ENCODE results near the gene B3GALNT2. TPM values are rescaled to one million over a fixed set of nuclear protein-coding genes. Genes with fewer than 3 reads are reported as not detected.

Gene B3GALNT2
- total RNA-seq, 1 donor = 34.7 TPM

DNA sequence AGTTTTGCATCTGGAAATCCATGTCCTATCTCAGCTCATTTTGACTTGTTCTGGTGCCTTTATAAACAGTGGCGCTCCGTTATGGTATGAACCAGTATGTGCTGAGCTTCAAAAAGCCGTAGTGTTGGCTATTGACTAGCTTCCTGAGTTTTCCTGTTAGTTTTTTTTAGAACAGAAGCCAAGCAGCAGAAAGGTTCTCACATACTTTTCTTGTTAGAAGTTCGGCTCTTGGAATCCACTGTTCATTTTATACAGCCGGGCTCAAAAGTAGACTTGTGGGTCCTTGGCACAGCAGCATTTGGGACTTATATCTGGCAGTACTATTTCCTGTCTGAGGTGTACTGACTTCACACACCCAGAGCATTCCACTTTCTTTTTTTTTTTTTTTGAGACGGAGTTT lies 73.3 kb downstream of the B3GALNT2 start:
- Histone ChIP-seq H3K4me3 (ENCODE audit: insufficient read depth, low read length) (no peak overlapping the region), H3K4me2 (ENCODE audit: insufficient read depth, low read length) (no peak overlapping the region), H2AFZ (ENCODE audit: low read length) (no peak overlapping the region), H3K79me2 (ENCODE audit: insufficient read depth, low read length) (peaks cover 9% of the 10 kb centered on the region), H4K20me1 (ENCODE audit: insufficient read depth, low read length) (peaks cover 4% of the 10 kb centered on the region), H3K27ac (ENCODE audit: low read depth, low read length) (no peak overlapping the region), H3K4me1 (ENCODE audit: insufficient read depth, low read length) (no peaks in the 10 kb centered on the region), H3K36me3 (ENCODE audit: insufficient read depth, low read length) (peaks cover 21% of the 10 kb centered on the region), H3K9me3 (ENCODE audit: low read depth, low read length) (no peaks in the 10 kb centered on the region), H3K27me3 (ENCODE audit: insufficient read depth, low read length) (no peaks in the 10 kb centered on the region)
- DNase-seq (ENCODE audit: insufficient read length, low spot score, missing footprints) = no peak
- no peak for TF ChIP-seq CTCF (IDR thresholded peaks at IDR 0.05; ENCODE audit: extremely low read depth, low read depth, low read length)

- H3K27me3 ChIP-seq (ENCODE audit: insufficient read depth, low read length) = no peaks in the 10 kb centered on the region
- peaks cover 11% of the 10 kb centered on the region for H3K36me3 ChIP-seq (ENCODE audit: insufficient read depth, low read length)
- H3K4me3 ChIP-seq (ENCODE audit: insufficient read depth, low read length) = no peak overlapping the region
- H3K4me2 ChIP-seq (ENCODE audit: insufficient read depth, low read length) = no peak overlapping the region
- H3K9me3 ChIP-seq (ENCODE audit: low read depth, low read length) = no peaks in the 10 kb centered on the region
- H3K79me2 ChIP-seq (ENCODE audit: insufficient read depth, low read length) = peaks cover 19% of the 10 kb centered on the region
- TF ChIP-seq CTCF (IDR thresholded peaks at IDR 0.05; ENCODE audit: extremely low read depth, low read depth, low read length) = no peak
- peaks cover 5% of the 10 kb centered on the region for H4K20me1 ChIP-seq (ENCODE audit: insufficient read depth, low read length)
- DNase-seq (ENCODE audit: insufficient read length, low spot score, missing footprints) = no peak
- H2AFZ ChIP-seq (ENCODE audit: low read length) = no peak overlapping the region
- no peak overlapping the region for H3K27ac ChIP-seq (ENCODE audit: low read depth, low read length)
- no peaks in the 10 kb centered on the region for H3K4me1 ChIP-seq (ENCODE audit: insufficient read depth, low read length)
Observed at GRCh38 chr1:235429143-235429542, 75.1 kb downstream of the B3GALNT2 start.

DNA sequence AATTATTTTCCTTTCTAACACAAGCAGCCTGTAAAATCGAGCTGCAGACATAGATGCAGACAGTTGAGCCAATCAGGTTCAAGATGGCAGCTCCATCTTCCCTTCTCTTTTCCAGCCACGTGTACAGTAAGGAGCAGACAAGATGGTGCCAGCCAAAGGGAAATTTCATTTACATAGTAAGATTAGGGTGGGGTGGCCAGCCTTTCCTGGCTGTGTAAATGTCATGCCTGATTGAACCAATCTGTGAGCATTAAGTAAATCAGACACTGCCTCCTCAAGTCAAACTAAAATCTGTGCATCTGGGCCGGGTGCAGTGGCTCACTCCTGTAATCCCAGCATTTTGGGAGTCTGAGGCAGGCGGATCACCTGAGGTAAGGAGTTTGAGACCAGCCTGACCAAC lies 76.8 kb downstream of the B3GALNT2 start:
- no peaks in the 10 kb centered on the region for H3K36me3 ChIP-seq (ENCODE audit: insufficient read depth, low read length)
- no peaks in the 10 kb centered on the region for H3K9me3 ChIP-seq (ENCODE audit: low read depth, low read length)
- H3K27me3 ChIP-seq (ENCODE audit: insufficient read depth, low read length) = no peaks in the 10 kb centered on the region
- no peak overlapping the region for H3K4me3 ChIP-seq (ENCODE audit: insufficient read depth, low read length)
- peaks cover 29% of the 10 kb centered on the region for H3K79me2 ChIP-seq (ENCODE audit: insufficient read depth, low read length)
- no peak overlapping the region for H2AFZ ChIP-seq (ENCODE audit: low read length)
- no peak for TF ChIP-seq CTCF (IDR thresholded peaks at IDR 0.05; ENCODE audit: extremely low read depth, low read depth, low read length)
- peaks cover 5% of the 10 kb centered on the region for H4K20me1 ChIP-seq (ENCODE audit: insufficient read depth, low read length)
- H3K4me2 ChIP-seq (ENCODE audit: insufficient read depth, low read length) = no peak overlapping the region
- H3K27ac ChIP-seq (ENCODE audit: low read depth, low read length) = no peak overlapping the region
- DNase-seq (ENCODE audit: insufficient read length, low spot score, missing footprints) = no peak
- no peaks in the 10 kb centered on the region for H3K4me1 ChIP-seq (ENCODE audit: insufficient read depth, low read length)

DNA sequence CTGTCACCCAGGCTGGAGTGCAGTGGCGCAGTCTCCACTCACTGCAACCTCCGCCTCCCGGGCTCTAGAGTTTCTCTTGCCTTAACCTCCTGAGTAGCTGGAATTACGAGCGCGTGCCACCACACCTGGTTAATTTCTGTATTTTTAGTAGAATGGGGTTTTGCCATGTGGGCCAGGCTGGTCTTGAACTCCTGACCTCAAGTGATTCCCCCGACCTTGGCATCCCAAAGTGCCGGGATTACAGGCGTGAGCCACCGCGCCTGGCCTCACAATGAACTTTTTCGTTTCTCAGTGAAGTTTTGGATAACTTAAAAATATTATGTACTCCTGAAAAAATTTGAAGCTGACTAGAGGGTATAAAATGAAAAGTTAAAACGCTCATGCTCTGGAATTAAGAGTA lies 77.6 kb downstream of the B3GALNT2 start:
- Histone ChIP-seq H3K9me3 (ENCODE audit: low read depth, low read length) (no peaks in the 10 kb centered on the region), H3K27me3 (ENCODE audit: insufficient read depth, low read length) (no peaks in the 10 kb centered on the region), H3K4me2 (ENCODE audit: insufficient read depth, low read length) (no peak overlapping the region), H4K20me1 (ENCODE audit: insufficient read depth, low read length) (peaks cover 5% of the 10 kb centered on the region), H3K27ac (ENCODE audit: low read depth, low read length) (no peak overlapping the region), H3K79me2 (ENCODE audit: insufficient read depth, low read length) (peaks cover 33% of the 10 kb centered on the region), H3K36me3 (ENCODE audit: insufficient read depth, low read length) (no peaks in the 10 kb centered on the region), H3K4me3 (ENCODE audit: insufficient read depth, low read length) (no peak overlapping the region), H2AFZ (ENCODE audit: low read length) (no peak overlapping the region), H3K4me1 (ENCODE audit: insufficient read depth, low read length) (no peaks in the 10 kb centered on the region)
- no peak for TF ChIP-seq CTCF (IDR thresholded peaks at IDR 0.05; ENCODE audit: extremely low read depth, low read depth, low read length)
- no peak for DNase-seq (ENCODE audit: insufficient read length, low spot score, missing footprints)
